ENCODE results near the gene NACC2.
"Not testable (repeated sequence)": the region's sequence is repeated elsewhere in the genome, so short reads cannot be mapped to it uniquely, and the experiment has no call there.

Gene NACC2

GRCh38 chr9:136082496-136083361 is 12.4 kb downstream of the NACC2 start:
- DNase-seq (ENCODE audit: low read depth in 2 of 2, low spot score in 1 of 2): no peak

- DNase-seq (ENCODE audit: low read depth in 2 of 2, low spot score in 1 of 2): no peak
Observed at GRCh38 chr9:136081826-136082495, 13.1 kb downstream of the NACC2 start.

- DNase-seq (ENCODE audit: low read depth in 2 of 2, low spot score in 1 of 2): no peak
Observed at GRCh38 chr9:136081113-136081825, 13.8 kb downstream of the NACC2 start.

- no peak for DNase-seq (ENCODE audit: low read depth in 2 of 2, low spot score in 1 of 2)
Observed at GRCh38 chr9:136080716-136081112, 14.4 kb downstream of the NACC2 start.

- DNase-seq (ENCODE audit: low read depth in 2 of 2, low spot score in 1 of 2): no peak
Observed at GRCh38 chr9:136079916-136080246, 15.2 kb downstream of the NACC2 start.

- DNase-seq (ENCODE audit: low read depth in 2 of 2, low spot score in 1 of 2): no peak
Observed at GRCh38 chr9:136079211-136079915, 15.7 kb downstream of the NACC2 start.

GRCh38 chr9:136078498-136079011 is 16.5 kb downstream of the NACC2 start:
- no peak for DNase-seq (ENCODE audit: low read depth in 2 of 2, low spot score in 1 of 2)

GRCh38 chr9:136078024-136078423 is 17.1 kb downstream of the NACC2 start:
- no peak for DNase-seq (ENCODE audit: low read depth in 2 of 2, low spot score in 1 of 2)

- DNase-seq (ENCODE audit: low read depth in 2 of 2, low spot score in 1 of 2): no peak
Observed at GRCh38 chr9:136077491-136077890, 17.6 kb downstream of the NACC2 start.

GRCh38 chr9:136075881-136076678 is 19.0 kb downstream of the NACC2 start:
- DNase-seq (ENCODE audit: low read depth in 2 of 2, low spot score in 1 of 2): no peak

GRCh38 chr9:136075134-136075841 is 19.8 kb downstream of the NACC2 start:
- no peak for DNase-seq (ENCODE audit: low read depth in 2 of 2, low spot score in 1 of 2)

GRCh38 chr9:136074706-136075105 is 20.4 kb downstream of the NACC2 start:
- DNase-seq (ENCODE audit: low read depth in 2 of 2, low spot score in 1 of 2): no peak

- no peak for DNase-seq (ENCODE audit: low read depth in 2 of 2, low spot score in 1 of 2)
Observed at GRCh38 chr9:136062657-136063439, 32.2 kb downstream of the NACC2 start.

- DNase-seq (ENCODE audit: low read depth in 2 of 2, low spot score in 1 of 2): not testable (repeated sequence)
Observed at GRCh38 chr9:136061916-136062315, 33.2 kb downstream of the NACC2 start.

- no peak for DNase-seq (ENCODE audit: low read depth in 2 of 2, low spot score in 1 of 2)
Observed at GRCh38 chr9:136061405-136061804, 33.7 kb downstream of the NACC2 start.

GRCh38 chr9:136060671-136061371 is 34.3 kb downstream of the NACC2 start:
- DNase-seq (ENCODE audit: low read depth in 2 of 2, low spot score in 1 of 2): no peak

GRCh38 chr9:136059851-136060670 is 35.0 kb downstream of the NACC2 start:
- DNase-seq (ENCODE audit: low read depth in 2 of 2, low spot score in 1 of 2): no peak
